Hepatocyte (in vitro differentiated cells): ENCODE measurements around the gene ATXN10. TPM values are rescaled to one million over a fixed set of nuclear protein-coding genes. Genes with fewer than 3 reads are reported as not detected.

Experiments
- DNase-seq: peaks from one replicate; pipeline ENCODE4 v3.0.0-alpha.2; 2016; ENCODE audit warnings: low spot score
- H2AFZ ChIP-seq: fragments of 200-600 bp; sonication (generic); 2 replicates; pipeline ENCODE4 v1.6.0; 2016; ENCODE audit warnings: antibody characterized with exemption, mild to moderate bottlenecking
- H3K27ac ChIP-seq: fragments of 200-600 bp; sonication (generic); 2 replicates; pipeline ENCODE4 v1.5.1; 2016; ENCODE audit warnings: mild to moderate bottlenecking
- H3K27me3 ChIP-seq: fragments of 200-600 bp; sonication (generic); 2 replicates; pipeline ENCODE4 v1.6.1; 2016
- H3K36me3 ChIP-seq: fragments of 200-600 bp; sonication (generic); replicated peaks from 2 replicates; pipeline ENCODE4 v1.5.1; 2016; ENCODE audit warnings: low read depth; ENCODE audit not compliant: insufficient read depth
- H3K4me1 ChIP-seq: fragments of 200-600 bp; sonication (generic); 2 replicates; pipeline ENCODE4 v1.5.1; 2016; ENCODE audit warnings: mild to moderate bottlenecking, moderate library complexity; ENCODE audit not compliant: insufficient read depth
- H3K4me2 ChIP-seq: fragments of 200-600 bp; sonication (generic); 2 replicates; pipeline ENCODE4 v1.6.0; 2016
- H3K4me3 ChIP-seq: fragments of 200-600 bp; sonication (generic); 2 replicates; pipeline ENCODE4 v1.5.1; 2016; ENCODE audit warnings: mild to moderate bottlenecking
- H3K79me2 ChIP-seq: fragments of 200-600 bp; sonication (generic); 2 replicates; pipeline ENCODE4 v1.6.0; 2017; ENCODE audit warnings: mild to moderate bottlenecking
- H3K9me2 ChIP-seq: fragments of 200-600 bp; sonication (generic); replicated peaks from 2 replicates; pipeline ENCODE4 v1.6.0; 2017; ENCODE audit warnings: mild to moderate bottlenecking; ENCODE audit not compliant: insufficient read depth
- H3K9me3 ChIP-seq: fragments of 200-600 bp; sonication (generic); 2 replicates; pipeline ENCODE4 v1.5.1; 2016; ENCODE audit warnings: low read depth, mild to moderate bottlenecking
- H4K20me1 ChIP-seq: fragments of 200-600 bp; sonication (generic); 2 replicates; pipeline ENCODE4 v1.6.0; 2016; ENCODE audit warnings: mild to moderate bottlenecking; ENCODE audit not compliant: insufficient read depth, poor library complexity, severe bottlenecking
- CTCF ChIP-seq: fragments of 200-600 bp; sonication (generic); IDR thresholded peaks from 2 replicates; pipeline ENCODE4 v1.5.1; 2016; ENCODE audit warnings: antibody characterized with exemption, mild to moderate bottlenecking; ENCODE audit not compliant: poor library complexity
- EZH2 ChIP-seq: fragments of 200-600 bp; sonication (generic); IDR thresholded peaks from 2 replicates; pipeline ENCODE4 v1.6.1; 2016; ENCODE audit warnings: antibody characterized with exemption, mild to moderate bottlenecking, borderline replicate concordance
- EZH2phosphoT487 ChIP-seq: fragments of 200-600 bp; sonication (generic); IDR thresholded peaks from one replicate; pipeline ENCODE4 v1.6.1; 2018; ENCODE audit warnings: antibody characterized with exemption, mild to moderate bottlenecking, low read depth, moderate library complexity; ENCODE audit not compliant: unreplicated experiment, severe bottlenecking
- WGBS: methylation state at CpG from one replicate; pipeline ENCODE4 v1.1.6; 2016; ENCODE audit warnings: low lambda C conversion rate; ENCODE audit errors: missing lambda C conversion rate; 5-methylcytosine and 5-hydroxymethylcytosine counted together
- polyA plus RNA-seq: library from polyadenylated mRNA; unstranded; fragments of >200 nt; fragmentation: Nextera tagmentation; extraction: Ambion mirVana; gene quantifications from 2 replicates; pipeline ENCODE4 v1.2.1, GENCODE V29; 2016
- total RNA-seq: library from RNA; depleted of rRNA; stranded (reverse); fragments of >200 nt; gene quantifications from 2 replicates; pipeline ENCODE4 v1.2.3, GENCODE V29; 2014

Gene ATXN10
- total and polyA plus RNA-seq, 2 experiments from 2014 or later, result 141 to 186 TPM

- no peaks in the 10 kb centered on the region for H4K20me1 ChIP-seq
- H3K27ac ChIP-seq, result no peak overlapping the region
- no peaks in the 10 kb centered on the region for H3K9me3 ChIP-seq
- 99% methylated on average over 6 of the region's 6 CpGs for WGBS
- H3K9me2 ChIP-seq, result no peaks in the 10 kb centered on the region
- no peaks in the 10 kb centered on the region for H3K27me3 ChIP-seq
- no peaks in the 10 kb centered on the region for H3K36me3 ChIP-seq
- DNase-seq, result no peak
- TF ChIP-seq EZH2 (no peak), EZH2phosphoT487 (no peak), CTCF (no peak)
- H2AFZ ChIP-seq, result no peak overlapping the region
- H3K4me3 ChIP-seq, result no peak overlapping the region
- no peaks in the 10 kb centered on the region for H3K4me1 ChIP-seq
- peaks cover 29% of the 10 kb centered on the region for H3K79me2 ChIP-seq
- H3K4me2 ChIP-seq, result no peak overlapping the region
Observed at GRCh38 chr22:45774001-45774670, 102.5 kb downstream of the ATXN10 start.

- H4K20me1 ChIP-seq, result no peaks in the 10 kb centered on the region
- TF ChIP-seq CTCF (no peak), EZH2phosphoT487 (no peak), EZH2 (no peak)
Observed at GRCh38 chr22:45775062-45775461, 103.4 kb downstream of the ATXN10 start.

GRCh38 chr22:45775569-45776312 lies 104.1 kb downstream of the ATXN10 start:
- Histone ChIP-seq H3K9me3 (no peaks in the 10 kb centered on the region), H3K4me1 (no peaks in the 10 kb centered on the region), H2AFZ (no peak overlapping the region), H3K4me2 (no peak overlapping the region), H3K79me2 (peaks cover 30% of the 10 kb centered on the region), H3K9me2 (no peaks in the 10 kb centered on the region), H4K20me1 (no peaks in the 10 kb centered on the region), H3K4me3 (no peak overlapping the region), H3K27me3 (no peaks in the 10 kb centered on the region), H3K36me3 (no peaks in the 10 kb centered on the region), H3K27ac (no peak overlapping the region)
- TF ChIP-seq EZH2phosphoT487 (no peak), EZH2 (no peak), CTCF (no peak)
- no peak for DNase-seq
- 92% methylated on average over 14 of the region's 14 CpGs for WGBS

More at GRCh38 chr22:45775062-45775461, 103.4 kb downstream of the ATXN10 start:
- H3K79me2 ChIP-seq, result peaks cover 31% of the 10 kb centered on the region
- no peaks in the 10 kb centered on the region for H3K4me1 ChIP-seq
- H2AFZ ChIP-seq, result no peak overlapping the region
- no peaks in the 10 kb centered on the region for H3K9me3 ChIP-seq
- H3K4me2 ChIP-seq, result no peak overlapping the region
- WGBS, result 77% methylated on average over 1 of the region's 1 CpG
- no peaks in the 10 kb centered on the region for H3K36me3 ChIP-seq
- no peak for DNase-seq
- no peaks in the 10 kb centered on the region for H3K9me2 ChIP-seq
- H3K4me3 ChIP-seq, result no peak overlapping the region
- H3K27ac ChIP-seq, result no peak overlapping the region
- no peaks in the 10 kb centered on the region for H3K27me3 ChIP-seq
